K562 (cell line): ENCODE measurements around the gene MS4A4E. TPM values are rescaled to one million over a fixed set of nuclear protein-coding genes. Genes with fewer than 3 reads are reported as not detected.

Source experiments
- CXXC5 ChIP-seq: fragments of 250-450 bp; sonication (Bioruptor Pico); IDR thresholded peaks from 2 replicates; pipeline ENCODE4 v1.8.0; 2022; ENCODE audit warnings: inconsistent platforms, mild to moderate bottlenecking, moderate library complexity
- DPF2 ChIP-seq: fragments of 450-650 bp; IDR thresholded peaks from 2 replicates; pipeline ENCODE4 v1.6.1; 2016
- POLR2AphosphoS5 ChIP-seq: IDR thresholded peaks from 2 replicates; pipeline ENCODE4 v1.6.1; 2011; ENCODE audit warnings: mild to moderate bottlenecking, low read depth, low read length, moderate library complexity; ENCODE audit not compliant: control insufficient read depth, insufficient read depth
- ZNF644 ChIP-seq: fragments of 200-800 bp; sonication (Bioruptor generic); IDR thresholded peaks from 2 replicates; pipeline ENCODE4 v1.6.1; 2016; ENCODE audit warnings: low read depth, missing genetic modification characterization, missing compliant biosample characterization
- polyA plus RNA-seq, 8 experiments: library from polyadenylated mRNA; depleted of rRNA in 4 of 8; stranded (reverse) in 5 of 8; unstranded in 3 of 8; fragments of >200 nt; fragmentation: Nextera tagmentation in 2 of 8; fragmentation: Illumina TruSeq in 1 of 8; extraction: Ambion mirVana in 2 of 8; extraction: Trizol in 1 of 8; gene quantifications; 2 replicates each; pipeline versions ENCODE4 v1.2.1 to v1.2.3, GENCODE V29; 2011 to 2014; ENCODE audit warnings: inconsistent platforms in 1 of 8, missing spikeins in 1 of 8
- total RNA-seq, 7 experiments: library from RNA; depleted of rRNA in 6 of 7; stranded (reverse); fragments of >200 nt in 6 of 7; fragmentation: Illumina TruSeq in 2 of 7; extraction: Trizol in 2 of 7; gene quantifications; 2 replicates each; pipeline versions ENCODE4 v1.2.1 to v1.2.3, GENCODE V29; 2011 to 2021; ENCODE audit warnings: low replicate concordance in 1 of 7
- TF ChIP-seq, protein P1 (sequence below): fragments of 450-650 bp; IDR thresholded peaks from 2 replicates; pipeline ENCODE4 v1.6.1; 2017; ENCODE audit warnings: antibody characterized with exemption, mild to moderate bottlenecking
- TF ChIP-seq, protein P2 (sequence below): fragments of 200-800 bp; sonication (Bioruptor generic); IDR thresholded peaks from 2 replicates; pipeline ENCODE4 v1.6.1; 2017; ENCODE audit warnings: missing genetic modification characterization, missing compliant biosample characterization

The MS4A4E gene
- total and polyA plus RNA-seq, 9 of the 15 experiments (the other 6 are each of a cell fraction or from before 2014, with no cell fraction given) = 0.11 to 0.81 (median 0.36) TPM; not detected in 2

DNA sequence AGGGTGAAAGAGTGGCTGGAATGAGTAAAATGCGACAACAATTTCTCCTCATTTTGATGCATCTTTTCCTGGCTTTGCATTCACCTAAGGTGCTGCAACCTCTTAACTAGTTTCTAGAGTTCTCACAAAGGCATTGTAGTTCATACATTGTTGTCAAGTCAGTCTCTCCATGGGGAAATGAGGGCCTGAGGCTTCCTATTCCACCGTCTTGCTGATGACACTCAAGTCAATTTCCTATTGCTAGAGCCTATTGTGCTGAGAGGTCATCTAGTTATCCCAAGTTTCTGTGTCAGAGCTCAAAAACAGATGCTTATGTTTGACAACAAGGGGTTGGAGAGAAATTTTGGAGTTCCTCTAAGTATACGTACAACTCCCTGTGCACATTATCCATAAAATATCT lies 48.4 kb downstream of the MS4A4E start (continued):
- TF ChIP-seq, protein P1, sequence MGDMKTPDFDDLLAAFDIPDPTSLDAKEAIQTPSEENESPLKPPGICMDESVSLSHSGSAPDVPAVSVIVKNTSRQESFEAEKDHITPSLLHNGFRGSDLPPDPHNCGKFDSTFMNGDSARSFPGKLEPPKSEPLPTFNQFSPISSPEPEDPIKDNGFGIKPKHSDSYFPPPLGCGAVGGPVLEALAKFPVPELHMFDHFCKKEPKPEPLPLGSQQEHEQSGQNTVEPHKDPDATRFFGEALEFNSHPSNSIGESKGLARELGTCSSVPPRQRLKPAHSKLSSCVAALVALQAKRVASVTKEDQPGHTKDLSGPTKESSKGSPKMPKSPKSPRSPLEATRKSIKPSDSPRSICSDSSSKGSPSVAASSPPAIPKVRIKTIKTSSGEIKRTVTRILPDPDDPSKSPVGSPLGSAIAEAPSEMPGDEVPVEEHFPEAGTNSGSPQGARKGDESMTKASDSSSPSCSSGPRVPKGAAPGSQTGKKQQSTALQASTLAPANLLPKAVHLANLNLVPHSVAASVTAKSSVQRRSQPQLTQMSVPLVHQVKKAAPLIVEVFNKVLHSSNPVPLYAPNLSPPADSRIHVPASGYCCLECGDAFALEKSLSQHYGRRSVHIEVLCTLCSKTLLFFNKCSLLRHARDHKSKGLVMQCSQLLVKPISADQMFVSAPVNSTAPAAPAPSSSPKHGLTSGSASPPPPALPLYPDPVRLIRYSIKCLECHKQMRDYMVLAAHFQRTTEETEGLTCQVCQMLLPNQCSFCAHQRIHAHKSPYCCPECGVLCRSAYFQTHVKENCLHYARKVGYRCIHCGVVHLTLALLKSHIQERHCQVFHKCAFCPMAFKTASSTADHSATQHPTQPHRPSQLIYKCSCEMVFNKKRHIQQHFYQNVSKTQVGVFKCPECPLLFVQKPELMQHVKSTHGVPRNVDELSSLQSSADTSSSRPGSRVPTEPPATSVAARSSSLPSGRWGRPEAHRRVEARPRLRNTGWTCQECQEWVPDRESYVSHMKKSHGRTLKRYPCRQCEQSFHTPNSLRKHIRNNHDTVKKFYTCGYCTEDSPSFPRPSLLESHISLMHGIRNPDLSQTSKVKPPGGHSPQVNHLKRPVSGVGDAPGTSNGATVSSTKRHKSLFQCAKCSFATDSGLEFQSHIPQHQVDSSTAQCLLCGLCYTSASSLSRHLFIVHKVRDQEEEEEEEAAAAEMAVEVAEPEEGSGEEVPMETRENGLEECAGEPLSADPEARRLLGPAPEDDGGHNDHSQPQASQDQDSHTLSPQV = 0 out of 2 replicates have a peak, but pooled peaks have one; percentile 21
- TF ChIP-seq DPF2 = 0 out of 2 replicates have a peak, but pooled peaks have one; percentile 2
- peak; percentile 50 for TF ChIP-seq ZNF644 (tag)
- peak; percentile 17; the same call in 1 of the 2 replicates for TF ChIP-seq CXXC5 (CRISPR knock-in tag)
- no peak for TF ChIP-seq POLR2AphosphoS5
- TF ChIP-seq, protein P2, sequence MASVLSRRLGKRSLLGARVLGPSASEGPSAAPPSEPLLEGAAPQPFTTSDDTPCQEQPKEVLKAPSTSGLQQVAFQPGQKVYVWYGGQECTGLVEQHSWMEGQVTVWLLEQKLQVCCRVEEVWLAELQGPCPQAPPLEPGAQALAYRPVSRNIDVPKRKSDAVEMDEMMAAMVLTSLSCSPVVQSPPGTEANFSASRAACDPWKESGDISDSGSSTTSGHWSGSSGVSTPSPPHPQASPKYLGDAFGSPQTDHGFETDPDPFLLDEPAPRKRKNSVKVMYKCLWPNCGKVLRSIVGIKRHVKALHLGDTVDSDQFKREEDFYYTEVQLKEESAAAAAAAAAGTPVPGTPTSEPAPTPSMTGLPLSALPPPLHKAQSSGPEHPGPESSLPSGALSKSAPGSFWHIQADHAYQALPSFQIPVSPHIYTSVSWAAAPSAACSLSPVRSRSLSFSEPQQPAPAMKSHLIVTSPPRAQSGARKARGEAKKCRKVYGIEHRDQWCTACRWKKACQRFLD (CRISPR knock-in tag) = 0 out of 2 replicates have a peak, but pooled peaks have one; percentile 13
- TF ChIP-seq, all 486 proteins: peak for 15
